Measurements from ENCODE around the gene LRRC73. TPM values are rescaled to one million over a fixed set of nuclear protein-coding genes. Genes with fewer than 3 reads are reported as not detected.
"Not testable (repeated sequence)": the region's sequence is repeated elsewhere in the genome, so short reads cannot be mapped to it uniquely, and the experiment has no call there.

LRRC73 gene
- total RNA-seq, 1 experiment from 2014 or later: not detected

GRCh38 chr6:43464337-43464736, 45.8 kb downstream of the LRRC73 start:
- DNase-seq (ENCODE audit: low read depth): no peak

- no peak for DNase-seq (ENCODE audit: low read depth)
Measured at GRCh38 chr6:43461936-43462335, 48.2 kb downstream of the LRRC73 start.

DNA sequence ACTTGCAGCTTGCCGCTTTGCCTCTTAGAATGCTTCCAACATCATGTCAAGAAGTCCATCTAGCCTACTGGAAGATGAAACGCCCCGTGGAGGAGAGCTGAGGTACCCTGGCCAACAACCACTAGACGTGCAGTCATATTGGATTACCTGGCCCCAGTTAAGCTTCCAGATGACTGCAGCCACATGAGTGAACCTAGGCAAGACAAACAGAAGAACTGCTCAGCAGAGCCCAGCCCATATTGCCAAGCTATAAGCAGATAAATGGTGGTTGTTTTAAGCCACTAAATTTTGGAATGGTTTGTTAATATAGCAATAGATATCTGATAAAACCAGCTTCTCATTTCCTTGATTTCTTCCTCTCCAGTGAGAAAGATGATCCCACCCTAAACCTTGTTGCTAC, 50.1 kb downstream of the LRRC73 start:
- no peak for DNase-seq (ENCODE audit: low read depth)

DNA sequence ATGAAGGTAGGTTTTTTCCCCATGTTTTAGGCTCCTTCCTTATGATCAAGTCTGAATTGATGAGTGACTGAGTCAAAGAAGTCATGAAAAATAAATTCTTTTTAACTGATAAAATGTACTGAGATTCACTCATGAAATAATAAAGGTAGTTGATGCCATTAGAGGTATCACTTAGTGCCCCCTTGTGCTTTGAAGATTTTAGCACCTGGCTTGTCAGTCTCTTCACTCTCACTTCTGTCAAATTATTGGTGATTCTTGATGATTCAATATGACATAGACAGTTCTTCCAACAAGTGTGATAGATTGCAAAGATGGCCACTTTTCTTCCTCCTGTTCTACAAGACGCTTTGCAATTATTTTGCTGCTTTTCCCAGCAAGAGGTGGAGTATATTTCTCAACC, 50.6 kb downstream of the LRRC73 start:
- DNase-seq (ENCODE audit: low read depth): no peak

- DNase-seq (ENCODE audit: low read depth): not testable (repeated sequence)
Measured at GRCh38 chr6:43458154-43458553, 52.0 kb downstream of the LRRC73 start.

GRCh38 chr6:43457643-43458042, 52.5 kb downstream of the LRRC73 start:
- DNase-seq (ENCODE audit: low read depth): no peak

Other genes with a start within 250 kb of the LRRC73 start
- gene SLC22A7, start 212.1 kb downstream of the LRRC73 start, total RNA-seq (2014; rRNA removed; shearing (Covaris generic)): not detected in 2 replicates
- 0.34 TPM in 1 of 2 replicates, not detected in the other for gene CRIP3, start 201.5 kb downstream of the LRRC73 start, total RNA-seq (2014; rRNA removed; shearing (Covaris generic))
- 6.7 and 7.8 TPM in 2 replicates for gene ZNF318, start 140.7 kb downstream of the LRRC73 start, total RNA-seq (2014; rRNA removed; shearing (Covaris generic))
- 7.9 and 32.4 TPM in 2 replicates for gene ABCC10, start 82.8 kb downstream of the LRRC73 start, total RNA-seq (2014; rRNA removed; shearing (Covaris generic))
- 1.4 and 2.4 TPM in 2 replicates for gene DLK2, start 54.8 kb downstream of the LRRC73 start, total RNA-seq (2014; rRNA removed; shearing (Covaris generic))
- gene TJAP1, start 32.8 kb downstream of the LRRC73 start, total RNA-seq (2014; rRNA removed; shearing (Covaris generic)): 16.8 and 16.9 TPM in 2 replicates
- gene YIPF3, start 6.6 kb upstream of the LRRC73 start, total RNA-seq (2014; rRNA removed; shearing (Covaris generic)): 127 and 129 TPM in 2 replicates
- gene POLR1C, start 6.7 kb upstream of the LRRC73 start, total RNA-seq (2014; rRNA removed; shearing (Covaris generic)): 71.7 and 72.6 TPM in 2 replicates
- 57.6 and 62.1 TPM in 2 replicates for gene XPO5, start 65.7 kb upstream of the LRRC73 start, total RNA-seq (2014; rRNA removed; shearing (Covaris generic))
- 14.3 and 14.7 TPM in 2 replicates for gene POLH, start 65.8 kb upstream of the LRRC73 start, total RNA-seq (2014; rRNA removed; shearing (Covaris generic))
- gene GTPBP2, start 118.9 kb upstream of the LRRC73 start, total RNA-seq (2014; rRNA removed; shearing (Covaris generic)): 50.3 and 55.5 TPM in 2 replicates
- 24.1 and 59.5 TPM in 2 replicates for gene MAD2L1BP, start 125.5 kb upstream of the LRRC73 start, total RNA-seq (2014; rRNA removed; shearing (Covaris generic))
- gene RSPH9, start 134.7 kb upstream of the LRRC73 start, total RNA-seq (2014; rRNA removed; shearing (Covaris generic)): not detected in 2 replicates
- 70.7 and 77.8 TPM in 2 replicates for gene MRPS18A, start 177.4 kb upstream of the LRRC73 start, total RNA-seq (2014; rRNA removed; shearing (Covaris generic))